GM23338 (cell line): ENCODE data around the gene CTRL. TPM values are rescaled to one million over a fixed set of nuclear protein-coding genes. Genes with fewer than 3 reads are reported as not detected.
A peak's percentile ranks its signal among the peaks of the same experiment; 100 is the strongest.

Experiments used
- ATAC-seq: fragments of 200-7000 bp; cut with Tn5 transposase; 3 replicates; pipeline ENCODE4 v1.9.1; 2020
- DNase-seq: peaks from one replicate; pipeline ENCODE4 v3.0.0-alpha.2; 2015; ENCODE audit warnings: low spot score
- H2AFZ ChIP-seq: fragments of 200-600 bp; sonication (generic); 2 replicates; pipeline ENCODE4 v1.8.0; 2016; ENCODE audit warnings: antibody characterized with exemption, mild to moderate bottlenecking, moderate library complexity
- H3F3A ChIP-seq: fragments of 200-600 bp; sonication (generic); replicated peaks from 2 replicates; pipeline ENCODE4 v1.8.0; 2017; ENCODE audit warnings: antibody characterized with exemption, mixed run types, low read depth
- H3K27ac ChIP-seq: fragments of 200-600 bp; sonication (generic); 2 replicates; pipeline ENCODE4 v1.6.1; 2016; ENCODE audit warnings: low read depth
- H3K27me3 ChIP-seq: fragments of 200-600 bp; sonication (generic); 2 replicates; pipeline ENCODE4 v1.8.0; 2016; ENCODE audit warnings: mild to moderate bottlenecking, mixed run types, moderate library complexity; ENCODE audit not compliant: insufficient read depth
- H3K36me3 ChIP-seq: fragments of 200-600 bp; sonication (generic); 2 replicates; pipeline ENCODE4 v1.8.0; 2016; ENCODE audit warnings: mild to moderate bottlenecking; ENCODE audit not compliant: insufficient read depth
- H3K4me1 ChIP-seq: fragments of 200-600 bp; sonication (generic); 2 replicates; pipeline ENCODE4 v1.8.0; 2016; ENCODE audit warnings: mild to moderate bottlenecking, moderate library complexity; ENCODE audit not compliant: insufficient read depth
- H3K4me2 ChIP-seq: fragments of 200-600 bp; sonication (generic); 2 replicates; pipeline ENCODE4 v1.7.1; 2017; ENCODE audit warnings: mixed run types
- H3K4me3 ChIP-seq: fragments of 200-600 bp; sonication (generic); 2 replicates; pipeline ENCODE4 v1.6.1; 2016; ENCODE audit warnings: mixed run types
- H3K79me2 ChIP-seq: fragments of 200-600 bp; sonication (generic); replicated peaks from 2 replicates; pipeline ENCODE4 v1.8.0; 2017; ENCODE audit warnings: mild to moderate bottlenecking; ENCODE audit not compliant: insufficient read depth
- H3K9me2 ChIP-seq: fragments of 200-600 bp; sonication (generic); 2 replicates; pipeline ENCODE4 v1.8.0; 2017; ENCODE audit not compliant: insufficient read depth
- H4K20me1 ChIP-seq: fragments of 200-600 bp; sonication (generic); replicated peaks from 2 replicates; pipeline ENCODE4 v1.8.0; 2017; ENCODE audit warnings: mild to moderate bottlenecking; ENCODE audit not compliant: insufficient read depth
- H3K27ac Mint-ChIP-seq: 2 replicates; pipeline ENCODE4 v1.8.0; 2020; ENCODE audit warnings: inconsistent platforms, mild to moderate bottlenecking, moderate library complexity, mixed read lengths
- H3K27me3 Mint-ChIP-seq: 3 replicates; pipeline ENCODE4 v1.8.0; 2022; ENCODE audit warnings: low read depth, mild to moderate bottlenecking, moderate library complexity, mixed read lengths, inconsistent platforms; ENCODE audit not compliant: insufficient read depth, poor library complexity
- H3K36me3 Mint-ChIP-seq: 3 replicates; pipeline ENCODE4 v1.8.0; 2021; ENCODE audit warnings: low read depth, mild to moderate bottlenecking, inconsistent platforms, moderate library complexity, mixed read lengths
- H3K4me1 Mint-ChIP-seq: 3 replicates; pipeline ENCODE4 v1.8.0; 2020; ENCODE audit warnings: mild to moderate bottlenecking, inconsistent platforms, mixed read lengths
- H3K4me3 Mint-ChIP-seq: 3 replicates; pipeline ENCODE4 v1.8.0; 2021; ENCODE audit warnings: moderate library complexity, mild to moderate bottlenecking, inconsistent platforms, mixed read lengths
- H3K9me3 Mint-ChIP-seq: 3 replicates; pipeline ENCODE4 v1.8.0; 2020; ENCODE audit warnings: moderate library complexity, mild to moderate bottlenecking, inconsistent platforms, mixed read lengths
- CREB1 ChIP-seq: fragments of 250-450 bp; sonication (Bioruptor Pico); IDR thresholded peaks from 2 replicates; pipeline ENCODE4 v1.5.0; 2020; ENCODE audit warnings: low read depth, mild to moderate bottlenecking, moderate library complexity
- EZH2 ChIP-seq: fragments of 200-600 bp; sonication (generic); IDR thresholded peaks from one replicate; pipeline ENCODE4 v1.8.0; 2017; ENCODE audit warnings: antibody characterized with exemption, mild to moderate bottlenecking, low read depth; ENCODE audit not compliant: unreplicated experiment
- EZH2phosphoT487 ChIP-seq: fragments of 200-600 bp; sonication (generic); IDR thresholded peaks from one replicate; pipeline ENCODE4 v1.8.1; 2018; ENCODE audit warnings: antibody characterized with exemption; ENCODE audit not compliant: unreplicated experiment
- NANOG ChIP-seq: IDR thresholded peaks from 2 replicates; pipeline ENCODE4 v1.6.1; 2016; ENCODE audit warnings: antibody characterized with exemption, borderline replicate concordance
- POLR2AphosphoS5 ChIP-seq: IDR thresholded peaks from 2 replicates; pipeline ENCODE4 v1.6.1; 2016; ENCODE audit warnings: antibody characterized with exemption, low read depth
- STAT1 ChIP-seq: IDR thresholded peaks from one replicate; pipeline ENCODE4 v1.6.1; 2016; ENCODE audit warnings: antibody characterized with exemption; ENCODE audit not compliant: unreplicated experiment
- ZNF114 ChIP-seq: fragments of 250-450 bp; sonication (Bioruptor Pico); IDR thresholded peaks from 2 replicates; pipeline ENCODE4 v1.5.0; 2020; ENCODE audit warnings: mild to moderate bottlenecking, moderate library complexity
- ZNF331 ChIP-seq: fragments of 250-450 bp; sonication (Bioruptor Pico); IDR thresholded peaks from 2 replicates; pipeline ENCODE4 v1.5.0; 2020; ENCODE audit warnings: low read depth, mild to moderate bottlenecking, moderate library complexity
- polyA plus RNA-seq: library from polyadenylated mRNA; unstranded; fragments of >200 nt; fragmentation: Nextera tagmentation; extraction: Ambion mirVana; gene quantifications from 2 replicates; pipeline ENCODE4 v1.2.1, GENCODE V29; 2016
- total RNA-seq: library from RNA; depleted of rRNA; stranded (reverse); fragments of >200 nt; shearing (Covaris generic); gene quantifications from 2 replicates; pipeline ENCODE4 v1.2.3, GENCODE V29; 2014
- TF ChIP-seq, protein P1 (sequence below): IDR thresholded peaks from one replicate; pipeline ENCODE4 v1.6.1; 2018; ENCODE audit warnings: antibody characterized with exemption; ENCODE audit not compliant: unreplicated experiment
- TF ChIP-seq, protein P2 (sequence below): IDR thresholded peaks from 2 replicates; pipeline ENCODE4 v1.6.1; 2016; ENCODE audit warnings: antibody characterized with exemption
- TF ChIP-seq, protein P3 (sequence below), 2 experiments: fragments of 200-600 bp in 1 of 2; sonication (generic) in 1 of 2; conservative IDR thresholded peaks; 2 replicates each; pipeline versions ENCODE4 v1.5.1 to v1.6.1; 2016 to 2017; ENCODE audit warnings: antibody characterized with exemption in 2 of 2, low read depth in 2 of 2, mild to moderate bottlenecking in 2 of 2, moderate library complexity in 1 of 2

Gene CTRL
- total and polyA plus RNA-seq, 2 experiments from 2014 or later, result 1.6 to 13.0 TPM

- no peaks in the 10 kb centered on the region for H3F3A ChIP-seq
- H4K20me1 ChIP-seq, result no peaks in the 10 kb centered on the region; the same call in 1 of the 2 replicates
- Mint-ChIP-seq H3K27ac (peak overlapping the region; percentile 26), H3K27me3 (peaks cover 3% of the 10 kb centered on the region), H3K9me3 (no peaks in the 10 kb centered on the region), H3K4me3 (no peak overlapping the region; the same call in 2 of the 3 replicates), H3K4me1 (peaks cover 29% of the 10 kb centered on the region), H3K36me3 (peaks cover 4% of the 10 kb centered on the region; the same call in 2 of the 3 replicates)
- H3K79me2 ChIP-seq, result no peaks in the 10 kb centered on the region
- DNase-seq, result no peak
- H3K9me2 ChIP-seq, result no peaks in the 10 kb centered on the region
- TF ChIP-seq, protein P1, sequence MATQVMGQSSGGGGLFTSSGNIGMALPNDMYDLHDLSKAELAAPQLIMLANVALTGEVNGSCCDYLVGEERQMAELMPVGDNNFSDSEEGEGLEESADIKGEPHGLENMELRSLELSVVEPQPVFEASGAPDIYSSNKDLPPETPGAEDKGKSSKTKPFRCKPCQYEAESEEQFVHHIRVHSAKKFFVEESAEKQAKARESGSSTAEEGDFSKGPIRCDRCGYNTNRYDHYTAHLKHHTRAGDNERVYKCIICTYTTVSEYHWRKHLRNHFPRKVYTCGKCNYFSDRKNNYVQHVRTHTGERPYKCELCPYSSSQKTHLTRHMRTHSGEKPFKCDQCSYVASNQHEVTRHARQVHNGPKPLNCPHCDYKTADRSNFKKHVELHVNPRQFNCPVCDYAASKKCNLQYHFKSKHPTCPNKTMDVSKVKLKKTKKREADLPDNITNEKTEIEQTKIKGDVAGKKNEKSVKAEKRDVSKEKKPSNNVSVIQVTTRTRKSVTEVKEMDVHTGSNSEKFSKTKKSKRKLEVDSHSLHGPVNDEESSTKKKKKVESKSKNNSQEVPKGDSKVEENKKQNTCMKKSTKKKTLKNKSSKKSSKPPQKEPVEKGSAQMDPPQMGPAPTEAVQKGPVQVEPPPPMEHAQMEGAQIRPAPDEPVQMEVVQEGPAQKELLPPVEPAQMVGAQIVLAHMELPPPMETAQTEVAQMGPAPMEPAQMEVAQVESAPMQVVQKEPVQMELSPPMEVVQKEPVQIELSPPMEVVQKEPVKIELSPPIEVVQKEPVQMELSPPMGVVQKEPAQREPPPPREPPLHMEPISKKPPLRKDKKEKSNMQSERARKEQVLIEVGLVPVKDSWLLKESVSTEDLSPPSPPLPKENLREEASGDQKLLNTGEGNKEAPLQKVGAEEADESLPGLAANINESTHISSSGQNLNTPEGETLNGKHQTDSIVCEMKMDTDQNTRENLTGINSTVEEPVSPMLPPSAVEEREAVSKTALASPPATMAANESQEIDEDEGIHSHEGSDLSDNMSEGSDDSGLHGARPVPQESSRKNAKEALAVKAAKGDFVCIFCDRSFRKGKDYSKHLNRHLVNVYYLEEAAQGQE, result no peak
- TF ChIP-seq CREB1 (CRISPR knock-in tag) (no peak), EZH2phosphoT487 (no peak), POLR2AphosphoS5 (no peak)
- TF ChIP-seq, protein P2, sequence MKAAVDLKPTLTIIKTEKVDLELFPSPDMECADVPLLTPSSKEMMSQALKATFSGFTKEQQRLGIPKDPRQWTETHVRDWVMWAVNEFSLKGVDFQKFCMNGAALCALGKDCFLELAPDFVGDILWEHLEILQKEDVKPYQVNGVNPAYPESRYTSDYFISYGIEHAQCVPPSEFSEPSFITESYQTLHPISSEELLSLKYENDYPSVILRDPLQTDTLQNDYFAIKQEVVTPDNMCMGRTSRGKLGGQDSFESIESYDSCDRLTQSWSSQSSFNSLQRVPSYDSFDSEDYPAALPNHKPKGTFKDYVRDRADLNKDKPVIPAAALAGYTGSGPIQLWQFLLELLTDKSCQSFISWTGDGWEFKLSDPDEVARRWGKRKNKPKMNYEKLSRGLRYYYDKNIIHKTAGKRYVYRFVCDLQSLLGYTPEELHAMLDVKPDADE, result no peak
- H3K27me3 ChIP-seq, result no peaks in the 10 kb centered on the region
- peaks cover 18% of the 10 kb centered on the region for H3K4me1 ChIP-seq
- H3K4me2 ChIP-seq, result no peak overlapping the region
- no peak overlapping the region for H3K27ac ChIP-seq
- ATAC-seq, result no peak
- H2AFZ ChIP-seq, result no peak overlapping the region
- no peak overlapping the region for H3K4me3 ChIP-seq
- no peaks in the 10 kb centered on the region for H3K36me3 ChIP-seq
Observed at GRCh38 chr16:67917852-67918236, 13.8 kb downstream of the CTRL start.

DNA sequence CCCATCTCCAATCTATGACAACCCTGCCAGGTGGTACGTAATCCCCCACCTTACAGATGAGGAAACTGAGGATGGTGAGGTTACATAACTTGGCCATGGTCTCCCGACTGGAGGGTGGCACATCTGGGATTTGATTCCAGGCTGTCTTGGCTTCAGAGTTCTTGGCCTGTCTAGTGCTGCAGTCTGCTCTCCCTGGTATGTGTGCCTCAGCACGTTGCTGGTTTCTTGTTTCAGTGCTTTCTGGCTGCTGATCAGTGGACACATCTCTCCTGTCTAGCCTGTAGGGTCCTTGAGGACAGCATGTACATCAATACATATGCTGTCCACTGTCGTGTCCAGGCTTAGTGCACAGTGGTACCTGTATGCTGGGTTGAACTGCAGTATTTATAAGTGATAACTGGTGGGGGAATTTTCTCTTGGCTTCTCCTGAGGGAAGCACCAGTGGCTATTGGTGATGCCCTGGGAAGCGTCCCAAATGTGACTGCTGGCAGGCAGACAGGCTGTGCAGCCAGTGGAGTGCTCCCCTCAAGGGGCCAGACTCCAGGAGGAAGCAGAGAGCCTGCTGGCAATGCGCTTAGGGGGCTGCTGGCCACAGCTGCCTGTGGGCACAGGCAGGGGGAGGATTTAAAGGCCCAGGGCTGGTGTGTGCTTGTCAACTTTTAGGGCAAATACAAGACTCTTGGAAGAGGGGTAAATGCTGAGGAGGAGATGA, 14.4 kb downstream of the CTRL start:
- ATAC-seq (no peak), DNase-seq (no peak)
- Mint-ChIP-seq H3K27ac (peak overlapping the region; percentile 26), H3K4me3 (no peak overlapping the region; the same call in 2 of the 3 replicates), H3K36me3 (peaks cover 4% of the 10 kb centered on the region; the same call in 2 of the 3 replicates), H3K27me3 (peaks cover 3% of the 10 kb centered on the region), H3K9me3 (no peaks in the 10 kb centered on the region), H3K4me1 (peaks cover 29% of the 10 kb centered on the region)
- TF ChIP-seq ZNF114 (CRISPR knock-in tag) (no peak), POLR2AphosphoS5 (no peak), NANOG (no peak), EZH2phosphoT487 (no peak), ZNF331 (CRISPR knock-in tag) (no peak), STAT1 (no peak), EZH2 (no peak)
- TF ChIP-seq, protein P2, result no peak
- TF ChIP-seq, protein P3, sequence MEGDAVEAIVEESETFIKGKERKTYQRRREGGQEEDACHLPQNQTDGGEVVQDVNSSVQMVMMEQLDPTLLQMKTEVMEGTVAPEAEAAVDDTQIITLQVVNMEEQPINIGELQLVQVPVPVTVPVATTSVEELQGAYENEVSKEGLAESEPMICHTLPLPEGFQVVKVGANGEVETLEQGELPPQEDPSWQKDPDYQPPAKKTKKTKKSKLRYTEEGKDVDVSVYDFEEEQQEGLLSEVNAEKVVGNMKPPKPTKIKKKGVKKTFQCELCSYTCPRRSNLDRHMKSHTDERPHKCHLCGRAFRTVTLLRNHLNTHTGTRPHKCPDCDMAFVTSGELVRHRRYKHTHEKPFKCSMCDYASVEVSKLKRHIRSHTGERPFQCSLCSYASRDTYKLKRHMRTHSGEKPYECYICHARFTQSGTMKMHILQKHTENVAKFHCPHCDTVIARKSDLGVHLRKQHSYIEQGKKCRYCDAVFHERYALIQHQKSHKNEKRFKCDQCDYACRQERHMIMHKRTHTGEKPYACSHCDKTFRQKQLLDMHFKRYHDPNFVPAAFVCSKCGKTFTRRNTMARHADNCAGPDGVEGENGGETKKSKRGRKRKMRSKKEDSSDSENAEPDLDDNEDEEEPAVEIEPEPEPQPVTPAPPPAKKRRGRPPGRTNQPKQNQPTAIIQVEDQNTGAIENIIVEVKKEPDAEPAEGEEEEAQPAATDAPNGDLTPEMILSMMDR (conservative IDR thresholded peaks at IDR 0.05; ENCODE audit: low read depth in 2 of 2), result no peak
- TF ChIP-seq, protein P1, result no peak
- no peaks in the 10 kb centered on the region for H3K79me2 ChIP-seq
- no peaks in the 10 kb centered on the region; the same call in 1 of the 2 replicates for H4K20me1 ChIP-seq
- H3K4me1 ChIP-seq, result peaks cover 18% of the 10 kb centered on the region
- no peaks in the 10 kb centered on the region for H3K36me3 ChIP-seq
- no peaks in the 10 kb centered on the region for H3K9me2 ChIP-seq
- H3K27ac ChIP-seq, result no peak overlapping the region
- no peaks in the 10 kb centered on the region for H3F3A ChIP-seq
- no peak overlapping the region for H2AFZ ChIP-seq
- H3K27me3 ChIP-seq, result no peaks in the 10 kb centered on the region
- no peak overlapping the region for H3K4me3 ChIP-seq
- no peak overlapping the region for H3K4me2 ChIP-seq
